Epidermal melanocyte (primary cell): ENCODE data around the gene TOB1.
A peak's percentile ranks its signal among the peaks of the same experiment; 100 is the strongest.

Experiments used
- DNase-seq: peaks from one replicate; pipeline ENCODE4 v3.0.0; 2011; ENCODE audit warnings: low spot score; ENCODE audit not compliant: insufficient read length

Gene TOB1

GRCh38 chr17:50866261-50866949 is at the start of gene TOB1:
TSS of gene TOB1 (minus strand) at chr17:50866354. CDS start at chr17:50864017, 2,337 bp downstream.
- DNase-seq, result peak; percentile 85

DNA sequence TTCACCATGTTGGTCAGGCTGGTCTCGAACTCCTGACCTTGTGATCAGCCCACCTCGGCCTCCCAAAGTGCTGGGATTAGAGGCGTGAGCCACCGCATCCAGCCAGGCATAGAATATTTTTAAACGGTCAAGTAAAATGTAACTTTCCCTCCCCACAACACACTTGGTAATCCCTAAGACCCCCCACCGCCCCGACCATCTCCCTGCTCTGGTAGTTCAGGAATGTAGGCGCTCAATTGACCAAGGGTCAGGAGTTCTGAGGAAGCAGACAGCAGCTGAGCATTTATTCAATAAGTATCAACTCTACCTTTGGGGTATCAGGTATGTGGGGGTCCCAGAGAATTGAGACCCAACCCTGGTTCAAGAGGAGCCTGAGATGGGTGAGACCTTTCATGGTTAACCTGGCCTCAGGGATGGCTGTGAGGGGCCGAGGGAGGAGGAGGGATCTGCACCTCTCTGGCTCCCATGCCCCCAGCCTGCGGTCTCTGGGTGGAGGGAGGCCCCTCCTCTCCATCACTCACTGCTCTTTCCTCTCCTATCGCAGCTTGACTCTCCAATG is 48.4 kb upstream of the TOB1 start:
- no peak for DNase-seq

GRCh38 chr17:50913120-50913519 is 47.0 kb upstream of the TOB1 start:
- no peak for DNase-seq

DNA sequence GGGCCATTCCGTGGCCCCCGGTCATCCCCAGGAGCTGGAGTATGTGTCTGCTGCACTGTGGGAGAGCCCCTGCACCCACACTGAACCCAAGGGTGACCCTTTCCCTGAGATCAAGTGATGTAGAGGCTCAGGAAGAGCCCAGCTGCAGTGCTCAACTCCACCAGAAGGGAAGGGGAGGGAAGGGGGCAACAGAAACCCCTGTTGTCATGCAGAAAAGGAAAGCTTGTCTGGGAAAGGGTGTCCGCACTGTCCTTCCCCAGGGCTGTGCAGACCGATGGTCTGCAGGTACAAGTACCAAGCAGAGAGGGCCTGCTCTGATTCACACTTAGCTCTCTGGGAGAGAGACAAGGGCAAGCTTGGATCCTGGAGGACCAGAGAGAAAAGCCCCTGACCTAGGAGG is 45.7 kb upstream of the TOB1 start:
- DNase-seq, result no peak

- no peak for DNase-seq
These were observed 45.3 kb upstream of the TOB1 start for GRCh38 chr17:50911450-50911849.

- no peak for DNase-seq
These were observed 43.8 kb upstream of the TOB1 start for GRCh38 chr17:50909765-50910605.

DNA sequence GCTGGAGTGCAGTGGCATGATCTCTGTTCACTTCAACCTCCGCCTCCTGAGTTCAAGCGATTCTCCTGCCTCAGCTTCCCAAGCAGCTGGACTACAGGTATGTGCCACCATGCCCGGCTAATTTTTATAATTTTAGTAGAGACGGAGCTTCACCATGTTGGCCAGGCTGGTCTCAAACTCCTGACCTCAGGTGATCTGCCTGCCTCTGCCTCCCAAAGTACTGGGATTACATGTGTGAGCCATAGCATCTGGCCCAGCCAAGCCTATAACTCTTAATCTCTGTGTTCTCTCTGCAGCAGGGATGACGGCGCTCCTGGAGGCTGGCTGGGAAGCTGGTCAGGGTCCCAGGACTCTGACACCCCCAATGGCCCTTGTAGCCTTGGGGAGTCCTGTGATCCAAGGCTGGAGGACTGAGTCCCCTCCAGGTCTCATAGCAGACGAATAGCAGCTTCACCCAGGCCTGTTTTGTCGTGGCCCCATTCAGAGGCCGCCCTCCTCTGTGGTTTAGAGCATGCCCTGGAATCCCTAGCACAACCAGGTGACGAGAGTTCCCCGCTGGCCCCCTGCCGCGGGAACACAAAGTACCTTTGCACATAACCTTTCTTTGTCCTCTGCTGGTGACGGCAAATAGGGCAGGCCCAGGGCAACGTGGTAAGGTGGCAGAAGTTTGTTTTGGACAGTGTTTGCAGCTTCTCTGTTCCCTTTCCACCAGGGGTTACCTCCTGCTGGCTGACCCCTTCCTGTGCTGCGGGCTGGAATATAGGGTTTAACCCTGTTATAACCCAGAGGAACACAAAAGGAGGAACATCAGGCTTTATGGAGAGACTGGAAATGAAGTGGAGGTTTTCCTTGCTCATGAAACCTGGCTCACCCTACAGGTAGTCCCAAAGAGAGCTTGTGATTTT is 43.0 kb upstream of the TOB1 start:
- no peak for DNase-seq

DNA sequence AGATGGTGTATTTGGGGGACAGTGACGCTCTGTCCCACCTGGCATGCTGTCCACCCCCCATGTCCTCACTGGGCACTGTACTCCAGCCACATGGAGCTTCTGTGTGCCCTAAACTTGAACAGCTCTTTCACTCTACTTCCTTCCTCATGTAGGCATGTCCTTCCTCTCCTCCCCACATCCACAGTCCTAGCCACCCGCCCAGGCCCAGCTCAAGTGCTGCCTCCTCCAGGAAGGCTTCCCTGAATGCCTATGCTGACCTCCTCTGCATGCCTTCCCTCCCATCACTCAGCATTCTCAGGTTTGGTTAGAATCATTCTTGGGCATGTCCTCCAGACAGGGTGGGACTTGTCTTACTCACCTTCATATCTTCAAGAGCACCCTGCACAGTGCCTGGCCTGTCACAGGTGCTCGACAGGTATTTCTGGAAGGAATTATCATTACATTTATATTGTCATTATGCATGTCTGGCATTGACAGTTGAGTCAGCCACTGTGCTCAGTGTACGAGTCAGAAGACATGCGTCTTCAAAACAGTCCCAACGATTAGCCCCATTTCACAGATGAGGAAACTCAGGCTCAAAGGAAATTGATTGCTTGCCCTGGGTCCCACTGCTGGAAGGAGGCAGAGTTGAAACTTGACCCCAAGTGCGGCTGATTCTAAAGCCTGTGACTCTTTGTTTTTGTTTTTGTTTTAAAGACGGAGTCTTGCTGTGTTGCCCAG is 42.1 kb upstream of the TOB1 start:
- no peak for DNase-seq

DNA sequence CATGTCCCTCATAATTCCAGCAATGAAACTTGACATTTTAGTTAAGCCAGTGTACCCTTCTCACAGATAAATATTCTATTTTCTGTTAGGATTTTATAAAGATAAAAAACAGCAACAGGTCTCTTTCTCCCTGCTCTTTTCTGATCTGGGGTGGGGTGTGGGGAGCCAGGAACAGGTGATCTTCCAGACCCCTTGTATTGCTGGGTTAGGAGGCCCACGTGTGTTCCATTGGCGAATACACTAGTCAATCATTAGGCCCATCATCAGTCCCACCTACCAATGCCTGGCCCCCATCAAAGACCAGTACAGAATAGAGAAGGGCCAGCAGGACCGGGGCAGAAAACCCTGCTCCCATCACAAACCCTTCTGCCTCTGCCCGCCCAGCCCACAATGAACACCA is 40.3 kb upstream of the TOB1 start:
- DNase-seq, result no peak

GRCh38 chr17:50905460-50905803 is 39.3 kb upstream of the TOB1 start:
- DNase-seq, result no peak

DNA sequence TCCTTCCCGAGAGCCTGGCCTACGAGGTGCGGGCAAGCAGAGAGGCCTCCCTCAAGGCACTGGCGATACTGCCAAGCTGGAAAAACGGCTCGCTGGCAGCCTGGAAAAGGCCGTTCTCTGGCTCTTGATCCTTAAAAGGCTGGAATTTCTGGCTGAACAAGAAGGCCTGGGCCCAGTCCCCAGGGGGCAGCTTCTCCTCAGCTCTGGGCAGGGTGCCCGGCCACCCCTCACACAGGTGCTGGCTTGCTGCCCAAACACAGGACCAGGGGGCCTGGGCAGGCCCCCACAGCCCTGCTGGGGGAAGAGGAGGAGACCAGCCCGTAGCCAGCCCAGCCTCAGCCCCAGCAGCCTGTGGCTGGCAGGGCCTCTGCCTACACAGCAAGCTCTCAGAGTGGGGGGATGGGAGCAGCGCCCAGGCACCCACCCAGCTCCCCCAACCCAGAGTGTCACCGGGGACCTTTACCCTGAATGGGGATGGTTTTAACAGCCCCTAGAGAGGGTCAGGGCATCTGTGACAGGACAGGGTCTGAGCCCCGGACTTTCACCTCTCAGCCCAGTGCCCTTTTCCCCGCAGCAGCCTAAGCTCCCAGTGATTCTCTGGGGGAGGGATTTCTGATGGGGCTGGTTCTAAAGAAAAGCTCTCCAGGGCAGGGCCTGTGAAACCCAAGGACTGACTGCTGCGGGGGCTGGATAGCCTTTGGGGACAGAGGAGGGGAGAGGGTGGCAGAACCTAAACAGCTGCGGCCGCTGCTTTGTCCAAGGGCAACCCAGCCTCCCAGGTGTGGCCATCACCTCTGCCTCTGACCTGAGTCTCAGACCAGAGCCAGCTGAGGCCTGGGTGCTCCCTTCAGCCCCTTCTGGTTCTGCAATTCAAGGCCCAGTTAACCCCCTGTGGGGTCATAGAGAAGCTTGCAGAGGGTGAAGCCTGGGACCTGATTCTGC is 38.6 kb upstream of the TOB1 start:
- DNase-seq, result no peak

DNA sequence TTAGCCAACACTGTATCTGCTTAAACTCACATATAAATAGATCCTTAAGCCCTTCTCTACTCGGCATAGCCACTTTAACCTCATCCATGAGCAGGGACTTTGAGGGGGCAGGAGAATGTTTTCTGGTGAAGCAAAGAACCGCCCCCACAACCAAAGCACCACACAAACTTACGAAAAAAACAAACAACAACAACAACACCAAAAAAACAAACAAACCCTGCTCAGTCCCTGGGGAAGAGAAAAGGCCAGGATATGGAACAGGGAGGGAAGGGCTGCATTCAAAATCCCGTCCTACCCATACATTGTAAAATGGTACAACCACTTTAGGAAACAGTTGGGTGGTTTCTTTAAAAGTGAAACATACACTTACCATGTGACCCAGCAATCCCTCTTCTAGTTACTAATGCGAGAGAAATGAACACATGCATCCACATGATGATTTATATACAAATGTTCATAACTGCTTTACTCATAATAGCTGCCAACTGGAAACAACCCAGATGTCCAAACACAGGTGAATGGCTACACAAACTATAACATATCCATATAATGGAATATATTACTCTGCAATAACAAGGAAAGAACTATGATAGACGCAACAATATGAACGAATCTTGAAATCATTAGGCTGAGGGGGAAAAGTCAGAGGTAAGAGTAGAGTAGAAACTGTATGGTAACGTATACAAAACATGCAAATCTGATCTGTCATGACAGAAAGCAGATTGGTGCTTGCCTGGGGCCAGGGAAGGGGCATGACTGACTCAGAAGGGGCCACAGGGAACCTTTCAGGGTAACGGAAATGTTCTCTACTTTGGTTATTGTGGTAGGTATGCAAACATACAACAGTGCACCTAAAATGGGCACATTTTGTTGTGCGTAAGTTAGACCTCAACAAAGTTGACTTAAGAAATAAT is 37.7 kb upstream of the TOB1 start:
- DNase-seq, result no peak

- DNase-seq, result no peak
These were observed 36.5 kb upstream of the TOB1 start for GRCh38 chr17:50902372-50903353.

- no peak for DNase-seq
These were observed 34.3 kb upstream of the TOB1 start for GRCh38 chr17:50900383-50900892.

GRCh38 chr17:50899559-50900319 is 33.6 kb upstream of the TOB1 start:
- no peak for DNase-seq

- DNase-seq, result no peak
These were observed 32.9 kb upstream of the TOB1 start for GRCh38 chr17:50899005-50899460.
